COLO668 (cell line): ENCODE data around the gene NDUFS4.
"Not testable (repeated sequence)": the region's sequence is repeated elsewhere in the genome, so short reads cannot be mapped to it uniquely, and the experiment has no call there.

Source experiments
- DNase-seq: peaks from one replicate; lab custom pipeline; 2025; ENCODE audit not compliant: unreplicated experiment; lab: John Stamatoyannopoulos, UW

The NDUFS4 gene

DNA sequence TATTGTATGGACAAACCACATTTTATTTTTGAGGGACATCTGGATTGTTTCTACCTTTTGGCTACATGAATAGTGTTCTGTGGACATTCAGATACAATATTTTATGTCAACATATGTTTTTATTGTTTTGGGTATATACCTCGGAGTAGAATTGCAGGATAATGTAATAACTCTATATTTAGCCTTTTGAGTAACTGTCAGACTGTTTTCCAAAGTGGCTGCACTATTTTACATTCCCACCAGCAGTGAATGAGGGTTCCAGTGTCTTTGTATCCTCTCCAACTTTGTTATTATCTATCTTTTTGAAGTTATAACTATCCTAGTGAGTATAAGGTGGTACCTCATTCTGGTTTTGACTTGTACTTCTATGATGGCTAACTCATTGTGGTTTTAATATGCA lies 11.0 kb downstream of the NDUFS4 start:
- DNase-seq: no peak

GRCh38 chr5:53575101-53575500 lies 14.7 kb downstream of the NDUFS4 start:
- no peak for DNase-seq

GRCh38 chr5:53575831-53576230 lies 15.4 kb downstream of the NDUFS4 start:
- no peak for DNase-seq

DNA sequence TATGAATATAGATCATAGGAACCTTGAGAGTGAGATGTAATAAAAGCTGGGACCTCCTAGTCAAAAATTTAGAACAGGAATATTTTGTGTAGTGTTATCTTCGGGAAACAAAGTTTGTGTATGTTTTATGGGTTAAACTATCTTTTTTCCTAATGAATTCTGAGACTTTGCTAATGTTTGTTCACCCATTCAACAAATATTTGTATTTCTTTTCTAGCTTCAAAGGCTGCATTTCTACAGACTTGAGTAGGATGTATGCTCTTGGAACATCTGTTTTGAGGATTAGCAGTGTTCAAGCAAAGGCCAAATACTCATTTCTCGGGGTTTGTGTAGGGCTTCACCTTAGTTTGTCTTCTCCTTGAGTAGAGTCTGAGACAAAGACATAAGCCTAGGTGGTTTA lies 16.2 kb downstream of the NDUFS4 start:
- no peak for DNase-seq

GRCh38 chr5:53578854-53579253 lies 18.4 kb downstream of the NDUFS4 start:
- DNase-seq: no peak

DNA sequence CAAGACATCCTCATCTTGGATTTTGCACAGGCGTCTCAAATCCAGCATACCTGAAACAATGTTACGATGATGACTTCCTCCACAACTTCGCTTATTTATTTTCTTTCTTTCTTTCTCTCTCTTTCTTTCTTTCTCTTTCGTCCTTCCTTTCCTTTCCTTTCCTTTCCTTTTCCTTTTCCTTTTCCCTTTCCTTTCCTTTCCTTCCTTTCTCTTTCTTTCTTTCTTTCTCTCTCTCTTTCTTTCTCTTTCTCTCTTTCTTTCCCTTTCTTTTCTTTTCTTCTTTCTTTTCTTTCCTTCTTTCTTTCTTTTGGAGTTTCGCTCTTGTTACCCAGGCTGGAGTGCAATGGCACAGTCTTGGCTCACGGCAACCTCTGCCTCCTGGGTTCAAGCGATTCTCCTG lies 20.1 kb downstream of the NDUFS4 start:
- no peak for DNase-seq

- DNase-seq: no peak
These were observed 21.8 kb downstream of the NDUFS4 start for GRCh38 chr5:53582225-53582624.

GRCh38 chr5:53590759-53591158 lies 30.3 kb downstream of the NDUFS4 start:
- no peak for DNase-seq

DNA sequence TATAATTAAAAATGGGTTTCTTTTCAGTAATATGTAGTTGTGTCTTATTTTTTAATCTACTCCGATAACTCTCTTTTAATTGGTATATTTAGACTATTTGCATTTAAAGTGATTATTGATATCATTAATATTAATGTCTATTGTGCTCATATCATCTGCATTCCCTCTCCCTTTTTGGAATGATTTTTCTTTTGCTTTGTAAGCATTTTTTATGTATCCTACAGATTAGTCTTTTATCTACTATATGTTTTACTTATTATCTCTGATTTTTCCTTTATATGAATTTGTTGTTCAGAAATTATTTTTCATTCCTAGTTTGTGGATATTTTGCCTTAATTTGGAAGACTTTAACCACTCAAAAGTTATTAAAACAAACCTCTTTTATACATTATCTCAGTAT lies 34.0 kb downstream of the NDUFS4 start:
- no peak for DNase-seq

- no peak for DNase-seq
These were observed 37.5 kb downstream of the NDUFS4 start for GRCh38 chr5:53597894-53598293.

- no peak for DNase-seq
These were observed 41.1 kb downstream of the NDUFS4 start for GRCh38 chr5:53601570-53601969.

GRCh38 chr5:53603009-53603687 lies 42.7 kb downstream of the NDUFS4 start:
- no peak for DNase-seq

DNA sequence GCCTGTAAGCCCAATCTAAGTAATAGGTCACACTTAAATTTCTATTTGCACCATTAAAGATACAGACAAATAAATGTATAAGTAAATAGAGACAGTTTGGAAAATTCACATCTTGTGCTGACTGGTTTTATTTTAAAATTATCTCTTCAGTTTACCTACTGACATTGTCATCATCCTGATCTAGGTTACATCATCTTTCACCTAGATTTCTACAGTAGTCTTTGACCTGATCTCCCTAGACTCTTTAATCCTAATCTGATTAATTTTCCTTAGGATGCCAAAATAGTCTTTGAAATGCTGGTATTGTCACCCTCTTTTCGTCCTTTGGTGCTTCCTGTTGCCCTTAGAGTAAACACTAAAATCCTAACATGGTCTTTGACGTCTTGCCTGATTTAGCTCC lies 43.9 kb downstream of the NDUFS4 start:
- no peak for DNase-seq

GRCh38 chr5:53607886-53608285 lies 47.4 kb downstream of the NDUFS4 start:
- DNase-seq: no peak

- DNase-seq: not testable (repeated sequence)
These were observed 48.5 kb downstream of the NDUFS4 start for GRCh38 chr5:53608897-53609296.

DNA sequence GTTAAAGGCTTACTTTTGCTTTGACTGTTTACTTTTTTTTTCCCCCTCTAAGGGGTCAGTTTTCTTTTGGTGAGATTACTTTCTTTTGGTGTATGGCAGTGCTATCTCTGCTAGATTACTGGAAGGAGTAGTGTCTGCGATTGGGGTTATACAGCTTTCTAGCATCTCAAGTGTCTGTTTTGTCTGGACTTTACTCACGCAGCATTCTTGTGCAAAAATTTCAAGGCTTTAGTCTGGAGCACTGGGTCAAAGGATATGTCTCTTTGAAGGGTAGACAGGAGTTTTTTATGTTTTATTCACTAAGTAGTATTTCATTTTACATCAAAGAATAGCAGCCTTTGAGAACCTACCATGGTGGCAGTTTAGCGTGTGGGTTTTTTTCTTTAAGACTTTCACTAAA lies 52.6 kb downstream of the NDUFS4 start:
- no peak for DNase-seq

- DNase-seq: no peak
These were observed 53.1 kb downstream of the NDUFS4 start for GRCh38 chr5:53613536-53613935.

- DNase-seq: no peak
These were observed 54.0 kb downstream of the NDUFS4 start for GRCh38 chr5:53614376-53614885.

DNA sequence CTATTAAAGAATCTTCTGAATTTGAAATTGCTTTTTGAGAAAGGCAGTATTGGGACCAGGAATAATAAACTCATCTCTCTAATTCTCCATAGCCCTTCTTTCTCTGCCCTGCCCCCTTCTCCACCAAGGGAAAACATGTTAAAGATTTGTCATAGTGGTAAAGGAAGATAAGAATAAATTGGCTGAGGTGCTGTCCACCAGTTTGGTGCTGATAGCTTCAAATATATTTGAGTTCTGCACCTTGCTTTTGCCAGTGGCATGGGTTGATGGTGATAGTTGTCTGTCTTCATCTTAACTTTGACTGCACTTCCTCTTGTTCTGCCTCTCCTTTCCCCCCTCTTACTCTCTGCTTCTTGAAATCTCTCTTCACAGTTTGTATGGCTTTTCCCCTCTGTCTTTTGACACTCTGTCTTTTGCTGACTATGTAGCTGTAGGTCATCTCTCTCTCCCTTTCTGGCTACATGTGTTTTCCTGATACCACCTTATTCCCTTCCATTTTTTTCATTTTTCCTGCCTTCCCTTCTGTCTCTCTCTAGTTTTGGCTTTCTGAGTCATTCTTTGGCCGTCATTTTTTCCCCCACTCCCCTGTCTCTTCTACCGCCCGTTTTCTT lies 56.6 kb downstream of the NDUFS4 start:
- no peak for DNase-seq

GRCh38 chr5:53631251-53631650 lies 70.8 kb downstream of the NDUFS4 start:
- no peak for DNase-seq

GRCh38 chr5:53642061-53642460 lies 81.6 kb downstream of the NDUFS4 start:
- DNase-seq: no peak

- no peak for DNase-seq
These were observed 83.0 kb downstream of the NDUFS4 start for GRCh38 chr5:53643445-53643844.

- no peak for DNase-seq
These were observed 84.6 kb downstream of the NDUFS4 start for GRCh38 chr5:53645078-53645477.
